ENCODE results near the gene AGBL4.

- no peak for TF ChIP-seq CTCF (IDR thresholded peaks at IDR 0.05 in 8 of 11, conservative IDR thresholded peaks at IDR 0.05 in 3 of 11)
- no peak for TF ChIP-seq POLR2AphosphoS5 (IDR thresholded peaks at IDR 0.05)
- TF ChIP-seq POLR2A (IDR thresholded peaks at IDR 0.05) = no peak
Observed at GRCh38 chr1:48841966-48842365, 1181.8 kb downstream of the AGBL4 start.
